Stimulated activated CD8-positive, alpha-beta memory T cell treated with anti-CD3 and anti-CD28 coated beads, Interleukin-12 subunit alpha, Interleukin-12 subunit beta, amount 100 ng/mL, for 1 hour (primary cell): ENCODE measurements around the gene KRT13.

Experiments used
- DNase-seq: peaks from one replicate; pipeline ENCODE4 v3.0.0-alpha.2; 2020; ENCODE audit warnings: low read depth

Gene KRT13

GRCh38 chr17:41537614-41537954 is 32.2 kb upstream of the KRT13 start:
- DNase-seq: no peak

GRCh38 chr17:41536741-41537613 is 31.6 kb upstream of the KRT13 start:
- no peak for DNase-seq

GRCh38 chr17:41535764-41536481 is 30.5 kb upstream of the KRT13 start:
- DNase-seq: no peak

GRCh38 chr17:41534899-41535546 is 29.6 kb upstream of the KRT13 start:
- DNase-seq: no peak

GRCh38 chr17:41533613-41534012 is 28.2 kb upstream of the KRT13 start:
- DNase-seq: no peak

GRCh38 chr17:41532947-41533570 is 27.6 kb upstream of the KRT13 start:
- DNase-seq: no peak

- no peak for DNase-seq
Measured at GRCh38 chr17:41531993-41532392, 26.6 kb upstream of the KRT13 start.

GRCh38 chr17:41530062-41531048 is 24.9 kb upstream of the KRT13 start:
- DNase-seq: no peak

- DNase-seq: no peak
Measured at GRCh38 chr17:41529491-41529915, 24.1 kb upstream of the KRT13 start.

GRCh38 chr17:41528959-41529353 is 23.5 kb upstream of the KRT13 start:
- no peak for DNase-seq

- no peak for DNase-seq
Measured at GRCh38 chr17:41527063-41528023, 21.9 kb upstream of the KRT13 start.

- DNase-seq: no peak
Measured at GRCh38 chr17:41524261-41524660, 18.8 kb upstream of the KRT13 start.

- no peak for DNase-seq
Measured at GRCh38 chr17:41523787-41524186, 18.4 kb upstream of the KRT13 start.

GRCh38 chr17:41523225-41523593 is 17.8 kb upstream of the KRT13 start:
- no peak for DNase-seq

GRCh38 chr17:41522301-41523224 is 17.2 kb upstream of the KRT13 start:
- no peak for DNase-seq

- DNase-seq: no peak
Measured at GRCh38 chr17:41521574-41522261, 16.3 kb upstream of the KRT13 start.

GRCh38 chr17:41520821-41521521 is 15.6 kb upstream of the KRT13 start:
- no peak for DNase-seq
